ENCODE data around the gene FTO.

DNA sequence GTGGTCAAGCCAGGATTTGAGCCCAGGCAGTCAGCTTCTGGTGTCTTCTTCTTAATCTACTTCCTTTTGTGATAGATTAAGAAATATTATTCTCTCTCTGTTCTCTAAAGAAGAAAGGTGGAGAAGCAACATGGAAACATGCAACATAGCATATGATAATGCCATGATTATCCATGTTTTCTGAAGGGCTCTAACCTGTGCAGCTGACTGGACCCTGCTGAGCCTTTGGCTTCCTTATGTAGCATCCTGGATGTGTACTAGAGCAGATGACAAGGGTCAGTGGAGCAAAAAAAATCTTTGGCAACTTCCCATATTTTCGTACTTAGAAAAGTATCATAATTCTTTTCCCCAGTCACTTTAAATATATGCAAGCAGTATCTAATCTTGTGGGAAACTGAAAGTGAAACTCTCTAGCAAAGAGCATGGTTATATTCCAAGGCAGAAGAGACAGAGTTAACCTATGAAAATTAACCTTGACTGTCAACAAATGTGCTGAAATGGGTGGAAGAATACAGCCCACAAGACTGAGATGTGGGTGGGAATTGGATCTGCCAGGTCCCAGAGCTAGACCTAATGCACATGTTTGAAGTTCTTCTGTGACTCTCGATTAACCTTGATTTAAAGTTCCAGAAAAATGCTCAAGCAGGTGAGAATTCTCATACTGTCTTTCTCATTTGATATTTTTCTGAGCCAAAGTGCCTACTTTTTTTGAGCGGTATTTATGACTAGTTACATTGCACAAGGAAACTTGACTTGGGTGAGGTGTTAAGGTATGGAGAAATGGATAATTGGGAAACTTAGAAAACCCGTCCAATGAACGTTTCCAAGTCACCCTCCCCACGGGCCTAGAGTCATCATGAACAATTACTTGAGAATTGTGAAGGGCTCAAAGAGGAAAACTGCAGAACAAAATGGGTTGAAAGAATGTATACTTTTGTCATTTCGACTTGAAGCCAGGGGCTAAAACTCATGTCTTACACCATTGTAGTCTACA, 248.6 kb downstream of the FTO start:
- TF ChIP-seq, protein P1, sequence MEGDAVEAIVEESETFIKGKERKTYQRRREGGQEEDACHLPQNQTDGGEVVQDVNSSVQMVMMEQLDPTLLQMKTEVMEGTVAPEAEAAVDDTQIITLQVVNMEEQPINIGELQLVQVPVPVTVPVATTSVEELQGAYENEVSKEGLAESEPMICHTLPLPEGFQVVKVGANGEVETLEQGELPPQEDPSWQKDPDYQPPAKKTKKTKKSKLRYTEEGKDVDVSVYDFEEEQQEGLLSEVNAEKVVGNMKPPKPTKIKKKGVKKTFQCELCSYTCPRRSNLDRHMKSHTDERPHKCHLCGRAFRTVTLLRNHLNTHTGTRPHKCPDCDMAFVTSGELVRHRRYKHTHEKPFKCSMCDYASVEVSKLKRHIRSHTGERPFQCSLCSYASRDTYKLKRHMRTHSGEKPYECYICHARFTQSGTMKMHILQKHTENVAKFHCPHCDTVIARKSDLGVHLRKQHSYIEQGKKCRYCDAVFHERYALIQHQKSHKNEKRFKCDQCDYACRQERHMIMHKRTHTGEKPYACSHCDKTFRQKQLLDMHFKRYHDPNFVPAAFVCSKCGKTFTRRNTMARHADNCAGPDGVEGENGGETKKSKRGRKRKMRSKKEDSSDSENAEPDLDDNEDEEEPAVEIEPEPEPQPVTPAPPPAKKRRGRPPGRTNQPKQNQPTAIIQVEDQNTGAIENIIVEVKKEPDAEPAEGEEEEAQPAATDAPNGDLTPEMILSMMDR (IDR thresholded peaks at IDR 0.05) = no peak
- TF ChIP-seq POLR2A (IDR thresholded peaks at IDR 0.05) = no peak
